Lung (tissue), 12 donors: Measurements from ENCODE around the gene COX4I1. TPM values are rescaled to one million over a fixed set of nuclear protein-coding genes. Genes with fewer than 3 reads are reported as not detected.

Experiments used
- ATAC-seq: fragments of 200-7000 bp; cut with Tn5 transposase; one replicate; pipeline ENCODE4 v1.9.1; 2020; ENCODE audit warnings: moderate number of reproducible peaks; ENCODE audit not compliant: insufficient read depth, low FRiP score
- DNase-seq, 3 donors: peaks; one replicate each; pipeline ENCODE4 v3.0.0-alpha.2; 2013 to 2017
- H3K27ac ChIP-seq, 2 donors: one replicate each; pipeline ENCODE4 v1.5.1; 2013; ENCODE audit warnings: mild to moderate bottlenecking in 2 of 2, moderate library complexity in 2 of 2, control low read depth in 1 of 2, inconsistent platforms in 1 of 2, low read depth in 1 of 2, low read length in 1 of 2
- H3K27me3 ChIP-seq, 3 donors: one replicate each; pipeline ENCODE4 v1.5.1; 2013; ENCODE audit warnings: low read length in 2 of 3; ENCODE audit not compliant: control insufficient read depth in 3 of 3, insufficient read depth in 3 of 3
- H3K36me3 ChIP-seq, 4 donors: one replicate each; pipeline ENCODE4 v1.5.1; 2013; ENCODE audit warnings: low read length in 4 of 4, mild to moderate bottlenecking in 1 of 4, moderate library complexity in 1 of 4; ENCODE audit not compliant: control insufficient read depth in 4 of 4, insufficient read depth in 4 of 4
- H3K4me1 ChIP-seq, 5 donors: one replicate each; pipeline ENCODE4 v1.5.1; 2013; ENCODE audit warnings: low read length in 5 of 5, mild to moderate bottlenecking in 2 of 5, moderate library complexity in 1 of 5; ENCODE audit not compliant: control insufficient read depth in 5 of 5, insufficient read depth in 5 of 5
- H3K4me3 ChIP-seq: one replicate; pipeline ENCODE4 v1.5.1; 2013; ENCODE audit warnings: mild to moderate bottlenecking, control low read depth, moderate library complexity
- H3K9ac ChIP-seq, 2 donors: one replicate each; pipeline ENCODE4 v1.5.1; 2013; ENCODE audit warnings: low read length in 2 of 2, control low read depth in 1 of 2; ENCODE audit not compliant: insufficient read depth in 1 of 2
- H3K9me3 ChIP-seq, 4 donors: one replicate each; pipeline ENCODE4 v1.5.1; 2013; ENCODE audit warnings: low read length in 3 of 4, mild to moderate bottlenecking in 1 of 4, moderate library complexity in 1 of 4; ENCODE audit not compliant: control insufficient read depth in 4 of 4, insufficient read depth in 3 of 4
- CTCF ChIP-seq: IDR thresholded peaks from 2 replicates; pipeline ENCODE4 v1.5.1; 2012; ENCODE audit warnings: mild to moderate bottlenecking; ENCODE audit errors: control extremely low read depth, extremely low read depth
- WGBS, 2 donors: extraction: QIAGEN DNeasy Blood & Tissue Kit; methylation state at CpG; one replicate each; pipeline ENCODE4 v1.1.7; 2013; 5-methylcytosine and 5-hydroxymethylcytosine counted together
- polyA plus RNA-seq, 2 donors: library from polyadenylated mRNA; stranded (reverse); fragments of 200-250 nt; gene quantifications; one replicate each; pipeline ENCODE4 v1.2.1, GENCODE V29; 2013
- total RNA-seq, 2 donors: library from RNA; depleted of rRNA in 1 of 2; stranded (reverse); fragments of >200 nt in 1 of 2; gene quantifications; one replicate each; pipeline ENCODE4 v1.2.1, GENCODE V29; 2014 to 2021
- donor health status: control.
- donor health status: control.
- donor health status: Bipolar disorder and iron deficiency.
- donor health status: healthy.
- donor health status: DM: yes; HTN: yes; CAD: no.

Gene COX4I1
- total and polyA plus RNA-seq, 4 donors, result 243 to 1,291 (median 532) TPM

DNA sequence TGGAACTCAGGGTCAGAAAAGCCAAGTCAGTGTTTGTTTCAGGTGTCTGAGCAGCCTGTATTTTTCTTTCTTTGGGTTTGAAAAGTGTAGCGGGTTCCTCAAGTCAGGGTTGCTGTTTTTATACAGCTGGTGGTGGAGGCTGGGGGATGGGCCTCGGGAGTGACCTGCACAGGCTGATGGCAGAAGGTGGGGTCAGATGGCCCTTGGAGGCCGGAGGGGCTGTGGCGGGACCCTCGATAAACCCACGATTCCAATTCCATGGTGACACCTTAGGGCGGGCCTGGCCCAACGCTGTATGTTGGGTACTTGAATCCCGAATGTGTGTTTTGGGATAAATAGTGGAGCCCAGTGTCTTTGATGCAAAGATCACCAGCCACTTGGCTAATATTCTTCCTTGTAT lies 28.7 kb downstream of the COX4I1 start:
- Histone ChIP-seq H3K4me3 (no peak overlapping the region), H3K9me3 (no peaks in the 10 kb centered on the region), H3K9ac (no peak overlapping the region), H3K4me1 (peaks cover 0 to 3% (median 0%) of the 10 kb centered on the region in 5 donors), H3K27me3 (peaks cover 0 to 3% (median 0%) of the 10 kb centered on the region in 3 donors), H3K27ac (no peak overlapping the region), H3K36me3 (no peaks in the 10 kb centered on the region)
- DNase-seq (no peak), ATAC-seq (no peak)
- TF ChIP-seq CTCF, result no peak
- WGBS, 2 donors, result 77 to 78% methylated on average over 9 of the region's 9 CpGs

GRCh38 chr16:85829171-85829719 lies 29.8 kb downstream of the COX4I1 start:
- 50 to 67% methylated on average over 15 of the region's 15 CpGs for WGBS, 2 donors
- no peaks in the 10 kb centered on the region for H3K36me3 ChIP-seq
- DNase-seq (no peak), ATAC-seq (no peak)
- peaks cover 0 to 3% (median 0%) of the 10 kb centered on the region in 3 donors for H3K27me3 ChIP-seq
- TF ChIP-seq CTCF, result no peak
- H3K4me3 ChIP-seq, result no peak overlapping the region
- H3K27ac ChIP-seq, result no peak overlapping the region
- no peaks in the 10 kb centered on the region for H3K9me3 ChIP-seq
- H3K9ac ChIP-seq, result no peak overlapping the region
- peaks cover 0 to 7% (median 0%) of the 10 kb centered on the region in 5 donors for H3K4me1 ChIP-seq

DNA sequence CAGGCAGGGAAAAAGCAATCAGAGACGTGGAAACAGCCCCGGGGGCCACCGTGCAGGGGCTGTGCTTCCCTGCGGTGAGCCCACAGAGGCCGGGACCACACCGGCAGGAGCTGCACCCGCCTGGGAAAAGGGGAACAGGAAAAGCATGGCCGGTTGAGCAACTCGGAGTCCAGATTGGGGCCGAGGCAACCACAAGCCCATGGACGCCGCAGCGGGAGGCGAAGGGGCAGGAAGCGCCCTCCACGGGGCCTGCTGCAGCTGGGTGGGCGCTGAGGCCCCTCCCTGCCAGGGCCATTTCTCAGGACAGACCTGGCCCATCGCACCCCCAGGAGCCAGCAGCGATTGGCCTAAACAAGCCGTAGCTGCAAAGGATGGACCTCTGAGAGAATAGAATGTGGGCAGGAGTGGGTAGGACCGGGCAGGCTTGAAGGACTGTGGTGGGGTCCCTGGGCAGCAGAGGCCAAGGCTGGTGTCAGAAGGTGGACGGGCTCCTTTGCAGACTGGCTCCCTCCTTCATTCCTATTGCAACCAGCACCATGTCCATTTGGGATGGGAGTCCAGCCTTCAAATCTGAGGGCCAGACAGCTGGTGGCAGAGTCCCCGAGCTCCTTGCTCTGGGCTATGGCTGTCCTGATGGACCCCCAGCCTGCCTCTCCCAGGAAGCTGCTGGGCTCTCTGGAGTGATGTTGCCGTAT lies 30.4 kb downstream of the COX4I1 start:
- Histone ChIP-seq H3K27ac (no peak overlapping the region), H3K4me3 (no peak overlapping the region), H3K36me3 (no peaks in the 10 kb centered on the region), H3K9me3 (no peaks in the 10 kb centered on the region), H3K27me3 (peaks cover 0 to 3% (median 0%) of the 10 kb centered on the region in 3 donors), H3K4me1 (peaks cover 0 to 7% (median 0%) of the 10 kb centered on the region in 5 donors), H3K9ac (no peak overlapping the region)
- ATAC-seq (no peak), DNase-seq (no peak)
- no peak for TF ChIP-seq CTCF
- WGBS, 2 donors, result 28 to 56% methylated on average over 24 of the region's 24 CpGs
